ENCODE data around the gene LRRC49.

DNA sequence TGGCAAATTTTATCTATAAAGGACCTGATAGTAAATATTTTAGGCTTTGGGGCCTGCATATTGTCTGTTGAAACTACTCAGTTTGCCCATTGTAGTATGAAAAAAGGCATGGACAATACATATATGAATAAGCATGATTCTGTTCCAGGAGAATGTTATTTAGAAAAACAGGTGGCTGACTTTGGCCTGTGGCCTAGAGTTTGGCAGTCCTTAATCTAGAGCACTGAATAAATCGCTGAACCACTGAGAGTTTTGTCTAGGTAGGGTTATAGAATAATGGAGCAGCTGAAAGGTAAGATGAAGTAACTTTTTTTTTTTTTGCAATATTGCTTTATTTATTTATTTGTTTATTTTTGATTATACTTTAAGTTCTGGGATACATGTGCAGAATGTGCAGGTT is 75.0 kb downstream of the LRRC49 start:
- TF ChIP-seq, protein P1, sequence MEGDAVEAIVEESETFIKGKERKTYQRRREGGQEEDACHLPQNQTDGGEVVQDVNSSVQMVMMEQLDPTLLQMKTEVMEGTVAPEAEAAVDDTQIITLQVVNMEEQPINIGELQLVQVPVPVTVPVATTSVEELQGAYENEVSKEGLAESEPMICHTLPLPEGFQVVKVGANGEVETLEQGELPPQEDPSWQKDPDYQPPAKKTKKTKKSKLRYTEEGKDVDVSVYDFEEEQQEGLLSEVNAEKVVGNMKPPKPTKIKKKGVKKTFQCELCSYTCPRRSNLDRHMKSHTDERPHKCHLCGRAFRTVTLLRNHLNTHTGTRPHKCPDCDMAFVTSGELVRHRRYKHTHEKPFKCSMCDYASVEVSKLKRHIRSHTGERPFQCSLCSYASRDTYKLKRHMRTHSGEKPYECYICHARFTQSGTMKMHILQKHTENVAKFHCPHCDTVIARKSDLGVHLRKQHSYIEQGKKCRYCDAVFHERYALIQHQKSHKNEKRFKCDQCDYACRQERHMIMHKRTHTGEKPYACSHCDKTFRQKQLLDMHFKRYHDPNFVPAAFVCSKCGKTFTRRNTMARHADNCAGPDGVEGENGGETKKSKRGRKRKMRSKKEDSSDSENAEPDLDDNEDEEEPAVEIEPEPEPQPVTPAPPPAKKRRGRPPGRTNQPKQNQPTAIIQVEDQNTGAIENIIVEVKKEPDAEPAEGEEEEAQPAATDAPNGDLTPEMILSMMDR (IDR thresholded peaks at IDR 0.05): no peak
- TF ChIP-seq POLR2A (IDR thresholded peaks at IDR 0.05): no peak

Measured in upper lobe of left lung (tissue), 4 donors.